ENCODE measurements around the gene MLC1. TPM values are rescaled to one million over a fixed set of nuclear protein-coding genes. Genes with fewer than 3 reads are reported as not detected.

Gene MLC1
- total and polyA plus RNA-seq, 8 donors: 0.04 to 0.16 (median 0.04) TPM; not detected in 4

DNA sequence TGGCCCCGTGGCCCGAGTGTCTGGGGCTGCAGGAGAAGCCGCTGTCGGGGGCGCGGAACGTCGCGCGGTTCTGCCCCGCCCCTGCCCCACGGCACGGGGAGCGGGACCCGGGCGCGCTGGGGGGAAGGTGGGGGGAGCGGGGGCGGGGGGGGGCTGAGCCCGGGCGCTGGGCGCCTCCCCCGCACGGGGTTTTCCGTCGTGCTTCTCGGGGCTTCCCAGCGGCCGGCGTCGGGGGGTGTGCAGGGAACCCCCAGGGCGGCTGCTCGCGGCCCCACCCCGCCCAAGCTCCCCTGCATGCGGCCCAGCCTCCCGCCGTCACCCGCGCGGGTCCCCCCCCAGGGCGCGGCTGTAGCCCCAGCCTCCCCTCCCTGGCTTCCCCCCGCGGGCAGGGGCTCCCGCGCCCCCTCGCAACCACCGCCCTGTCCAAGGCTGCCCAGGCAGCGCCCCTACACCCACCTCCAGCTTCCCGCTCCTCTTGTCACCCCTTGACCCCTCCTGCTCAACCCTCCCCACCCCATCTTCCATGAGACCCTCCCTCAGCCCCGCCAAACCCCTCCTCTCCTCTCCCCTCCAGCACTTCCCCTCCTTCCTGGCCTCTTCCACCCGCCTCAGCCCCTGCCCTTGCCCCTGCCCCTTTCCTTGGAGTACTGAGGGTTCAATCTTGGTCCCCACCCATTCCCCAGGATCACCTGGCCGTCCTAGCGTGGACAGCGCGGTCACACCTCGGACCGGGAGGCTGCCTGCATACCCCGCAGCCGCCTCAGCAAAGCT, 74.4 kb downstream of the MLC1 start:
- peaks cover 0 to 17% (median 4%) of the 10 kb centered on the region in 4 donors for H3K27me3 ChIP-seq

GRCh38 chr22:50009765-50010675, 75.2 kb downstream of the MLC1 start:
- Histone ChIP-seq H3K36me3 (no peaks in the 10 kb centered on the region), H3K27ac (no peak overlapping the region), H3K9me3 (no peaks in the 10 kb centered on the region), H3K4me3 (no peak overlapping the region), H3K27me3 (peaks cover 0 to 17% (median 4%) of the 10 kb centered on the region in 4 donors), H3K4me1 (no peaks in the 10 kb centered on the region)
- intact Hi-C loops (cut with DNase I): no loop called here
- TF ChIP-seq, protein P1, sequence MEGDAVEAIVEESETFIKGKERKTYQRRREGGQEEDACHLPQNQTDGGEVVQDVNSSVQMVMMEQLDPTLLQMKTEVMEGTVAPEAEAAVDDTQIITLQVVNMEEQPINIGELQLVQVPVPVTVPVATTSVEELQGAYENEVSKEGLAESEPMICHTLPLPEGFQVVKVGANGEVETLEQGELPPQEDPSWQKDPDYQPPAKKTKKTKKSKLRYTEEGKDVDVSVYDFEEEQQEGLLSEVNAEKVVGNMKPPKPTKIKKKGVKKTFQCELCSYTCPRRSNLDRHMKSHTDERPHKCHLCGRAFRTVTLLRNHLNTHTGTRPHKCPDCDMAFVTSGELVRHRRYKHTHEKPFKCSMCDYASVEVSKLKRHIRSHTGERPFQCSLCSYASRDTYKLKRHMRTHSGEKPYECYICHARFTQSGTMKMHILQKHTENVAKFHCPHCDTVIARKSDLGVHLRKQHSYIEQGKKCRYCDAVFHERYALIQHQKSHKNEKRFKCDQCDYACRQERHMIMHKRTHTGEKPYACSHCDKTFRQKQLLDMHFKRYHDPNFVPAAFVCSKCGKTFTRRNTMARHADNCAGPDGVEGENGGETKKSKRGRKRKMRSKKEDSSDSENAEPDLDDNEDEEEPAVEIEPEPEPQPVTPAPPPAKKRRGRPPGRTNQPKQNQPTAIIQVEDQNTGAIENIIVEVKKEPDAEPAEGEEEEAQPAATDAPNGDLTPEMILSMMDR (IDR thresholded peaks at IDR 0.05): no peak
- FAIRE-seq (no peak), DNase-seq (peak in 4 of 6 donors; percentile 19 to 76 (median 42)), ATAC-seq (no peak)
- 61 to 68% methylated on average over 40 to 46 of the region's 46 CpGs for WGBS, 2 donors

More for the DNA sequence above, 74.4 kb downstream of the MLC1 start:
- H3K27ac ChIP-seq: no peak overlapping the region
- 7% methylated on average over 23 to 60 of the region's 61 CpGs for WGBS, 2 donors
- no peaks in the 10 kb centered on the region for H3K36me3 ChIP-seq
- FAIRE-seq: no peak
- no peaks in the 10 kb centered on the region for H3K9me3 ChIP-seq
- peak in 2 of 6 donors; percentile 51 to 58 for DNase-seq
- TF ChIP-seq, protein P1 (IDR thresholded peaks at IDR 0.05): no peak
- ATAC-seq: peak in 1 of 4 donors; percentile 12
- intact Hi-C loops (cut with DNase I): no loop called here
- H3K4me3 ChIP-seq: no peak overlapping the region
- H3K4me1 ChIP-seq: no peaks in the 10 kb centered on the region

Other genes starting within 250 kb of the MLC1 start
- gene ZBED4, start 231.6 kb downstream of the MLC1 start, total RNA-seq: 1 to 10 TPM; 3.7 to 7.2 (median 5.5) TPM
- gene ZBED4, start 231.6 kb downstream of the MLC1 start, polyA plus RNA-seq: 1 to 10 TPM; 2.4 to 3.2 TPM
- 10 to 100 TPM in 4 of 6 donors, 1 to 10 TPM in 2; 7.4 to 13.1 (median 12.1) TPM for gene ALG12, start 167.0 kb downstream of the MLC1 start, total RNA-seq
- gene ALG12, start 167.0 kb downstream of the MLC1 start, polyA plus RNA-seq: 1 to 10 TPM; 7.1 to 8.6 TPM
- gene CRELD2, start 166.8 kb downstream of the MLC1 start, total RNA-seq: 10 to 100 TPM; 37.2 to 61.9 (median 54.1) TPM
- 10 to 100 TPM; 51.1 to 56.4 TPM for gene CRELD2, start 166.8 kb downstream of the MLC1 start, polyA plus RNA-seq
- 10 to 100 TPM; 25.8 to 90.1 (median 33.1) TPM for gene PIM3, start 124.7 kb downstream of the MLC1 start, total RNA-seq
- 10 to 100 TPM; 55.3 to 82.7 TPM for gene PIM3, start 124.7 kb downstream of the MLC1 start, polyA plus RNA-seq
- not detected for gene IL17REL, start 72.7 kb downstream of the MLC1 start, total RNA-seq
- not detected for gene IL17REL, start 72.7 kb downstream of the MLC1 start, polyA plus RNA-seq
- not detected for gene TTLL8, start 27.1 kb downstream of the MLC1 start, total RNA-seq
- gene TTLL8, start 27.1 kb downstream of the MLC1 start, polyA plus RNA-seq: not detected
- gene MOV10L1, start 4.6 kb upstream of the MLC1 start, total RNA-seq: 1 to 10 TPM in 1 of 6 donors, under 1 TPM in 4, not detected in 1; 0.09 to 1.9 (median 0.26) TPM
- gene MOV10L1, start 4.6 kb upstream of the MLC1 start, polyA plus RNA-seq: under 1 TPM; 0.23 to 0.80 TPM
- gene PANX2, start 85.3 kb upstream of the MLC1 start, total RNA-seq: 1 to 10 TPM in 1 of 6 donors, under 1 TPM in 5; 0.31 to 1.2 (median 0.60) TPM
- gene PANX2, start 85.3 kb upstream of the MLC1 start, polyA plus RNA-seq: 1 to 10 TPM in 1 of 2 donors, under 1 TPM in 1; 0.68 to 3.5 TPM
- gene TRABD, start 100.5 kb upstream of the MLC1 start, total RNA-seq: 10 to 100 TPM; 25.9 to 64.1 (median 48.6) TPM
- gene TRABD, start 100.5 kb upstream of the MLC1 start, polyA plus RNA-seq: 100 to 1,000 TPM; 104 to 107 TPM
- gene SELENOO, start 115.6 kb upstream of the MLC1 start, total RNA-seq: 10 to 100 TPM; 11.6 to 17.8 (median 13.0) TPM
- gene SELENOO, start 115.6 kb upstream of the MLC1 start, polyA plus RNA-seq: 10 to 100 TPM; 78.2 to 79.8 TPM
- gene TUBGCP6, start 159.6 kb upstream of the MLC1 start, total RNA-seq: 10 to 100 TPM; 19.2 to 36.7 (median 26.8) TPM
- gene TUBGCP6, start 159.6 kb upstream of the MLC1 start, polyA plus RNA-seq: 100 to 1,000 TPM; 109 to 139 TPM
- 10 to 100 TPM; 17.0 to 40.7 (median 19.1) TPM for gene HDAC10, start 165.8 kb upstream of the MLC1 start, total RNA-seq
- 10 to 100 TPM; 67.7 to 78.3 TPM for gene HDAC10, start 165.8 kb upstream of the MLC1 start, polyA plus RNA-seq
- 1 to 10 TPM in 5 of 6 donors, under 1 TPM in 1; 0.88 to 3.8 (median 1.6) TPM for gene MAPK12, start 176.3 kb upstream of the MLC1 start, total RNA-seq
- 10 to 100 TPM in 1 of 2 donors, 1 to 10 TPM in 1; 6.9 to 19.2 TPM for gene MAPK12, start 176.3 kb upstream of the MLC1 start, polyA plus RNA-seq
- 1 to 10 TPM; 1.3 to 3.7 (median 2.3) TPM for gene MAPK11, start 185.0 kb upstream of the MLC1 start, total RNA-seq
- gene MAPK11, start 185.0 kb upstream of the MLC1 start, polyA plus RNA-seq: 10 to 100 TPM; 13.2 to 22.2 TPM
- gene PLXNB2, start 222.2 kb upstream of the MLC1 start, total RNA-seq: 100 to 1,000 TPM in 5 of 6 donors, 10 to 100 TPM in 1; 89.3 to 168 (median 113) TPM
- 100 to 1,000 TPM; 191 to 216 TPM for gene PLXNB2, start 222.2 kb upstream of the MLC1 start, polyA plus RNA-seq
- 1 to 10 TPM; 4.3 to 9.5 (median 5.4) TPM for gene DENND6B, start 241.6 kb upstream of the MLC1 start, total RNA-seq
- 10 to 100 TPM; 20.9 to 25.3 TPM for gene DENND6B, start 241.6 kb upstream of the MLC1 start, polyA plus RNA-seq